HEK293T (cell line): ENCODE data around the gene EIF4E2.

Experiments
- ARNT ChIP-seq: fragments of 450-650 bp; IDR thresholded peaks from 2 replicates; pipeline ENCODE4 v1.6.1; 2017; ENCODE audit warnings: mild to moderate bottlenecking
- BHLHE40 ChIP-seq: fragments of 450-650 bp; IDR thresholded peaks from 2 replicates; pipeline ENCODE4 v1.6.1; 2016; ENCODE audit warnings: mild to moderate bottlenecking, moderate library complexity, borderline replicate concordance
- FOXA1 ChIP-seq: fragments of 450-650 bp; IDR thresholded peaks from 2 replicates; pipeline ENCODE4 v1.6.1; 2016; ENCODE audit warnings: mild to moderate bottlenecking
- FOXK2 ChIP-seq: fragments of 450-650 bp; IDR thresholded peaks from 2 replicates; pipeline ENCODE4 v1.6.1; 2016; ENCODE audit warnings: mild to moderate bottlenecking
- PKNOX1 ChIP-seq: fragments of 450-650 bp; IDR thresholded peaks from 2 replicates; pipeline ENCODE4 v1.6.1; 2016
- SP1 ChIP-seq: fragments of 450-650 bp; IDR thresholded peaks from 2 replicates; pipeline ENCODE4 v1.6.1; 2017
- SUZ12 ChIP-seq: fragments of 450-650 bp; IDR thresholded peaks from 2 replicates; pipeline ENCODE4 v1.6.1; 2016; ENCODE audit warnings: mild to moderate bottlenecking
- TARDBP ChIP-seq: fragments of 450-650 bp; IDR thresholded peaks from 2 replicates; pipeline ENCODE4 v1.6.1; 2016
- ZNF384 ChIP-seq: fragments of 450-650 bp; IDR thresholded peaks from 2 replicates; pipeline ENCODE4 v1.6.1; 2016

DNA sequence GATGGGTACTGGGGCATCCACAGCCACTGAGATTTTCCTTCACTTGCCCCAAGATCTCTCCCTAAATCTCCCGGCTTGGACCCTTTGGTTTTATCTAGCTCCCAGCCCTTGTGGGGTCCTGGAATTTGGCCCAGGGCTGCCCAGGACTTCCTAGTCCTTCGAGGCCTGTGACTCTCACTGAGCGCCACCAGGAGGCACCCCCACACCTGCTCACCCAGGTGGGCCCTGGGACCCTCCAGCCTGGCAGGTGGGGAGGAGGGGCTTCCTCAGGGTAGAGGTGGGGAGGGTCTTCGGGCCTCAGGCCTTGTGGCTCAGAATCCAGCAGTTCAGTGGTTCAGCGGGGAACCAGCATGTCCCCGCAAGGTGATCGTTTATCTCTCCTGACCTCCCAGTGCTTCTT is 42.2 kb upstream of the EIF4E2 start:
- TF ChIP-seq FOXA1 (no peak), PKNOX1 (no peak), BHLHE40 (no peak), TARDBP (no peak), FOXK2 (no peak), SUZ12 (no peak), SP1 (no peak), ARNT (no peak), ZNF384 (no peak)
